ENCODE measurements around the gene IFRD2. TPM values are rescaled to one million over a fixed set of nuclear protein-coding genes. Genes with fewer than 3 reads are reported as not detected.
"Not testable (repeated sequence)": the region's sequence is repeated elsewhere in the genome, so short reads cannot be mapped to it uniquely, and the experiment has no call there.

The IFRD2 gene
- total RNA-seq, 1 experiment from 2014 or later: 223 TPM

- no peaks in the 10 kb centered on the region; the same call in 1 of the 2 replicates for H3K4me1 ChIP-seq (ENCODE audit: insufficient read depth, low read length)
- H3F3A ChIP-seq (ENCODE audit: low read length, unreplicated experiment): peaks cover 4% of the 10 kb centered on the region
- peaks cover 35% of the 10 kb centered on the region for H3K36me3 ChIP-seq (ENCODE audit: low read depth, low read length)
- H3K79me2 ChIP-seq (ENCODE audit: low read length): peaks cover 26% of the 10 kb centered on the region
- BruUV-seq (replicated peaks): no TSS peak
- ChIA-PET CTCF (no interaction called here), POLR2A (ENCODE audit: unreplicated experiment) (no interaction called here)
- H3K4me2 ChIP-seq (ENCODE audit: low read length): no peak overlapping the region
- H4K20me1 ChIP-seq (ENCODE audit: low read length): no peaks in the 10 kb centered on the region
- H3K27me3 ChIP-seq (ENCODE audit: low read length): no peaks in the 10 kb centered on the region
- H3K4me3 ChIP-seq (ENCODE audit: low read length): no peak overlapping the region
- H3K9me2 ChIP-seq (replicated peaks; ENCODE audit: low read length): no peaks in the 10 kb centered on the region
- no peak for TF ChIP-seq EZH2phosphoT487 (IDR thresholded peaks at IDR 0.05; ENCODE audit: borderline replicate concordance, low read length)
- no peak for TF ChIP-seq EZH2 (IDR thresholded peaks at IDR 0.05; ENCODE audit: low read length, unreplicated experiment)
- TF ChIP-seq CTCF (conservative IDR thresholded peaks at IDR 0.05; ENCODE audit: low read depth, low read length): no peak
- intact Hi-C loops (cut with micrococcal nuclease): no loop called here
- no peak overlapping the region for H2AFZ ChIP-seq (ENCODE audit: low read length)
- no peaks in the 10 kb centered on the region for H3K9me3 ChIP-seq (ENCODE audit: low read length)
- no peak for DNase-seq
- H3K27ac ChIP-seq (ENCODE audit: low read length): no peak overlapping the region
- no peak overlapping the region for H3K9ac ChIP-seq (ENCODE audit: low read length)
- ATAC-seq: no peak
Measured at GRCh38 chr3:50286322-50287227, 5.7 kb downstream of the IFRD2 start.

- H3K9me2 ChIP-seq (replicated peaks; ENCODE audit: low read length); intact Hi-C loops (cut with micrococcal nuclease); H3K27ac ChIP-seq (ENCODE audit: low read length); H3K79me2 ChIP-seq (ENCODE audit: low read length); H3F3A ChIP-seq (ENCODE audit: low read length, unreplicated experiment); H3K4me3 ChIP-seq (ENCODE audit: low read length); H3K9me3 ChIP-seq (ENCODE audit: low read length); H2AFZ ChIP-seq (ENCODE audit: low read length); H3K27me3 ChIP-seq (ENCODE audit: low read length); H3K4me2 ChIP-seq (ENCODE audit: low read length); BruUV-seq (replicated peaks); H3K9ac ChIP-seq (ENCODE audit: low read length); H3K4me1 ChIP-seq (ENCODE audit: insufficient read depth, low read length); H4K20me1 ChIP-seq (ENCODE audit: low read length); POLR2A ChIA-PET (ENCODE audit: unreplicated experiment): not testable (repeated sequence)
- H3K36me3 ChIP-seq (ENCODE audit: low read depth, low read length): peaks cover 20% of the 10 kb centered on the region
- DNase-seq (peak; percentile 55), ATAC-seq (peak; percentile 77)
- CTCF ChIA-PET: interaction anchor here (1.1 kb wide), 2 partner anchors 10 to 40 kb away, joined by 5 read pairs; no protein-coding TSS in a partner anchor
Measured at GRCh38 chr3:50284121-50284520, 8.1 kb downstream of the IFRD2 start.

GRCh38 chr3:50279255-50280016, 12.8 kb downstream of the IFRD2 start:
- BruUV-seq (replicated peaks): no TSS peak
- Histone ChIP-seq H2AFZ (ENCODE audit: low read length) (no peak overlapping the region), H4K20me1 (ENCODE audit: low read length) (no peaks in the 10 kb centered on the region), H3K4me2 (ENCODE audit: low read length) (no peak overlapping the region), H3F3A (ENCODE audit: low read length, unreplicated experiment) (no peaks in the 10 kb centered on the region), H3K36me3 (ENCODE audit: low read depth, low read length) (no peaks in the 10 kb centered on the region), H3K4me1 (ENCODE audit: insufficient read depth, low read length) (no peaks in the 10 kb centered on the region; the same call in 1 of the 2 replicates), H3K4me3 (ENCODE audit: low read length) (no peak overlapping the region), H3K27me3 (ENCODE audit: low read length) (no peaks in the 10 kb centered on the region), H3K9me2 (replicated peaks; ENCODE audit: low read length) (no peaks in the 10 kb centered on the region), H3K9me3 (ENCODE audit: low read length) (no peaks in the 10 kb centered on the region), H3K79me2 (ENCODE audit: low read length) (no peaks in the 10 kb centered on the region), H3K9ac (ENCODE audit: low read length) (no peak overlapping the region), H3K27ac (ENCODE audit: low read length) (no peak overlapping the region)
- ATAC-seq (no peak), DNase-seq (no peak)
- CTCF ChIA-PET: interaction anchor here (0.6 kb wide), 1 partner anchor 19 kb away, joined by 4 read pairs; no protein-coding TSS in a partner anchor
- POLR2A ChIA-PET (ENCODE audit: unreplicated experiment): no interaction called here
- TF ChIP-seq EZH2phosphoT487 (IDR thresholded peaks at IDR 0.05; ENCODE audit: borderline replicate concordance, low read length) (no peak), CTCF (conservative IDR thresholded peaks at IDR 0.05; ENCODE audit: low read depth, low read length) (no peak), EZH2 (IDR thresholded peaks at IDR 0.05; ENCODE audit: low read length, unreplicated experiment) (no peak)
- intact Hi-C loops (cut with micrococcal nuclease): no loop called here
